HG03558 (cell line): ENCODE results near the gene LINC00305.

ENCODE experiments used
- ATAC-seq: cut with Tn5 transposase; IDR thresholded peaks from one replicate; pipeline ENCODE4 v1.9.1; 2021; ENCODE audit warnings: moderate number of reproducible peaks; ENCODE audit not compliant: unreplicated experiment; ENCODE audit errors: extremely low read depth

The LINC00305 gene

DNA sequence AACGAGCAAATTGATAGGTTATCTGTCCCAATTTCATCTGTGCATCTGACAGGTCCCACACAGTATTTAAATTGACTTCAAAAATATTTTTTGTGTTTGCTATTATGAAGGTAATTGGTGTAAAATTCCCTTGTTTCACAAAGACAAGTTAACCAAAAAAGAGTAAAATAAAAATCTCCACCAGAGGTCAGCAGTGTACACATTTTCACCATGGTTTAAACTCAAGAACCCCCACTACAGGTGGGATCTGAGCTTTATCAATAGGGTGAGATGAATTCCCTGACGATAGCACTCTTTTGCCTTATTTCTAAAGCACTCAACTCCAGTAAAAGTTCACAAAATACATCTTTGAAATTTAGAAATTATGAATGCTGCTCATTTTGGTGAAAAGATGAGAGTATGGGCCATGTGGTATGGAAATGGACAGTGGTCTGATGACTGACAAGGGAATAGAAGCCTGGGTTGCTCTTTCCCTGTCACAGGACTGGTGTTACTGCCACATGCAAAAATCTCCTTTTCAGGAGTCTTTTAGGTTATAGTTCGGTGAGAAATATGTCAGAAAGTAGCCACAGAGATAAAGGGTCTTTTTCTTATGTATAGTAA, 111.0 kb downstream of the LINC00305 start:
- no peak for ATAC-seq

- no peak for ATAC-seq
These were observed 116.6 kb downstream of the LINC00305 start for GRCh38 chr18:64032312-64032711.

- ATAC-seq, result no peak
These were observed 117.5 kb downstream of the LINC00305 start for GRCh38 chr18:64031411-64031810.
